Fibroblast of pulmonary artery (primary cell): Measurements from ENCODE around the gene SEC23A.
A peak's percentile ranks its signal among the peaks of the same experiment; 100 is the strongest.
"Not testable (repeated sequence)": the region's sequence is repeated elsewhere in the genome, so short reads cannot be mapped to it uniquely, and the experiment has no call there.

Source experiments
- DNase-seq: peaks from one replicate; pipeline ENCODE4 v3.0.0-alpha.2; 2010; ENCODE audit warnings: low read depth
- H3K4me3 ChIP-seq: replicated peaks from 2 replicates; pipeline ENCODE4 v1.5.1; 2011; ENCODE audit warnings: low read depth, mild to moderate bottlenecking, control low read depth, low read length, moderate library complexity
- TF ChIP-seq, protein P1 (sequence below): IDR thresholded peaks from 2 replicates; pipeline ENCODE4 v1.5.1; 2011; ENCODE audit warnings: mild to moderate bottlenecking, control low read depth, low read length, inconsistent platforms; ENCODE audit errors: missing control alignments

Gene SEC23A

DNA sequence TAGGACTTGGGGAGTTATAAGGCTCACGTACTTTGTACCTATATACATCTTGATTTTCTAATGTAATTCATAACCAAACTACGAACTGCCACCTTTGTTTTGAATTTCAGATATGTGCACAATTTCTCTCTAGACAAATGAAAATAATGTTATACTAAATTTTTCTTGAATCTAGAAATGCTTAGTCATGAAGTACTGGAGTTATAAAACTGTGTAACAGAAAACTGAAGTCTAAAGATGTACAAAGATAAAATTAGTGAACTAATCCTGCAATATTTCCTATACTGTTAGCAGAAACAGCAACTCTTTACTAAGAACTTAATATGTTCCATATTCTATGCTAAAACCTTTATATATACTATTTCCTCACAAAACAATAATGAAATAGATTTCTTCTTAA is 15.5 kb downstream of the SEC23A start:
- TF ChIP-seq, protein P1, sequence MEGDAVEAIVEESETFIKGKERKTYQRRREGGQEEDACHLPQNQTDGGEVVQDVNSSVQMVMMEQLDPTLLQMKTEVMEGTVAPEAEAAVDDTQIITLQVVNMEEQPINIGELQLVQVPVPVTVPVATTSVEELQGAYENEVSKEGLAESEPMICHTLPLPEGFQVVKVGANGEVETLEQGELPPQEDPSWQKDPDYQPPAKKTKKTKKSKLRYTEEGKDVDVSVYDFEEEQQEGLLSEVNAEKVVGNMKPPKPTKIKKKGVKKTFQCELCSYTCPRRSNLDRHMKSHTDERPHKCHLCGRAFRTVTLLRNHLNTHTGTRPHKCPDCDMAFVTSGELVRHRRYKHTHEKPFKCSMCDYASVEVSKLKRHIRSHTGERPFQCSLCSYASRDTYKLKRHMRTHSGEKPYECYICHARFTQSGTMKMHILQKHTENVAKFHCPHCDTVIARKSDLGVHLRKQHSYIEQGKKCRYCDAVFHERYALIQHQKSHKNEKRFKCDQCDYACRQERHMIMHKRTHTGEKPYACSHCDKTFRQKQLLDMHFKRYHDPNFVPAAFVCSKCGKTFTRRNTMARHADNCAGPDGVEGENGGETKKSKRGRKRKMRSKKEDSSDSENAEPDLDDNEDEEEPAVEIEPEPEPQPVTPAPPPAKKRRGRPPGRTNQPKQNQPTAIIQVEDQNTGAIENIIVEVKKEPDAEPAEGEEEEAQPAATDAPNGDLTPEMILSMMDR: no peak
- DNase-seq: no peak
- H3K4me3 ChIP-seq: no peak overlapping the region

DNA sequence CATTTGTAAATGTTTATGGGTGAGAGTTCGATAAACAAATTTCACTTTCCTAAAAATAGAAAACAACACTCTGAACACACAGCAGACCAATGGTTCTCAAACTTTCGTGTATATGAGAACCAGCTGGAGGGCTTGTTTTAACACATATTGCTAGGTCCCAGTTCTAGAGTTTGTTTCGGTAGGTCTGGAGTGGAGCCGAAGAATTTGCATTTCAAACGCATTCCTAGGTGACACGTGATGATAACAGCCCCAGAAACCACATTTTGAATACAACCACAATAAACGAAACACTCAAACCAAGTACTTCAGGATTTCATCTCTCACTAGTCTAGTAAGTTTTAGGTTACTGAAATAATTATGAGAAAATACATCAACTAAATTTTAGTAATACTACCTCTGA is 17.1 kb downstream of the SEC23A start:
- H3K4me3 ChIP-seq: no peak overlapping the region
- TF ChIP-seq, protein P1: no peak

DNA sequence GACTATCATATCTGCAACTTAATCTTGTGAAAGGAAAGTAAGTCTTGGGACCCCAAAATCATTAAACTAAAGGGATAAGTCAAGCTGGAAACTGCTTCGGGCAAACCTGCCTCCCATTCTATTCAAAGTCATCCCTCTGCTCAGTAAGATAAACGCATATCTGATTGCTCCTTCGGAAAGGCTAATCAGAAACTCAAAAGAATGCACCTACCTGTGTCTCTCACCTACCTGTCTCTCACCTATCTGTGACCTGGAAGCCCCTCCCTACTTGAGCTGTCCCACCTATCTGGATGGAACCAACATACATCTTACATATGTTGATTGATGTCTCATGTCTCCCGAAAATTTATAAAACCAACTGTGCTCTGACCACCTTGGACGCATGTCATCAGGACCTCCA is 19.9 kb downstream of the SEC23A start:
- no peak for DNase-seq
- TF ChIP-seq, protein P1: no peak
- no peak overlapping the region for H3K4me3 ChIP-seq

More for the DNA sequence above, 17.1 kb downstream of the SEC23A start:
- peak; percentile 8 for DNase-seq

DNA sequence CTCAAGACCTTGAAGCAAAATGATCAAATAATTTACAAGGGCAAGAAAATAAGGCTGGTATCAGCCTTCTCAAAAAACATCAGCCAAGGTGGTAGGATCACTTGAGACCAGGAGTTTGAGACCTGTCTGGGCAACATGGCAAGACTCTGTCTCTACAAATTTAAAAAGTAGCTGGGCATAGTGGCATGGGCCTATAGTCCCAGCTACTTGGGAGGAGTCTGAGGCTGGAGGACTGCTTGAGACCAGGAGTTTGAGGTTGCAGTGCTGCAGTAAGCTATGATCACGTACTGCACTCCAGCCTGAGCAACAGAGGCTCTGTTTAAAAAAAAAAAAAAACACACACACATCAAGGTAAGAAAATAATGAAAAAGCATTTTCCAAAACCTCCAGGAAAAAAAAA is 22.1 kb downstream of the SEC23A start:
- DNase-seq: no peak
- H3K4me3 ChIP-seq: no peak overlapping the region
- TF ChIP-seq, protein P1: no peak

DNA sequence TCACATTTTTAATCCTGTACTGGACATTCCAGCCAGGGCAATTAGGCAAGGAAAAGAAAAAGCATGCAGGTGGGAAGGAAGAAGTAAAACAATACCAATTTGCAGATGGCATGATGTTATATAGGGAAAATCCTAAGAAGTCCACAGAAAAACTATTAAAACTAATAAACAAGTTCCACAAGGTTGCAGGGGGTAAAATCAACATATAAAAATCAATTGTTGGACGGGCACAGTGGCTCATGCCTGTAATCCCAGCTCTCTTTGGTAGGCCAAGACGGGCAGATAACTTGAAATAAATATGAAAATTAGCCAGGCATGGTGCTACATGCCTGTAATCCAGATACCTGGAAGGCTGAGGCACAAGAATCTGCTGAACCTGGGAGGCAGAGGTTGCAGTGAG is 31.9 kb downstream of the SEC23A start:
- TF ChIP-seq, protein P1: no peak
- H3K4me3 ChIP-seq: no peak overlapping the region
- DNase-seq: no peak

DNA sequence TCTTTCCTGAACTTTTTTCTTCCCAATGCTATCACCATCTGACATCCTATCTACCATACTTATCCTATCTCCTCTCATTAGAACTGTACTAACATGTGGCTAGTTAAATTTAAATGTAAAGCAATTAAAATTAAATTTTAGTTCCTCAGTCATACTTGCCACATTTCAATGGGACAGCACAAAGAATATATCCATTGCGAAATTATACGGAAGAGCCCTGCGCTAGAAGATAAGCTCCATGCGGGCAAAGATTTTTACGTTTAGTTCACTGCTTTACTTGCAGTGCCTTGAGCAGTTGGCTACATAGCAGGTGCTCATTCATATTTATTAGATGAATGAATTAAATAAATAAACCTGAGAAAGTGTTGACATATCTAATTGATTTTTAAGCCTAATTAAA is 33.1 kb downstream of the SEC23A start:
- no peak overlapping the region for H3K4me3 ChIP-seq
- TF ChIP-seq, protein P1: no peak
- DNase-seq: no peak

DNA sequence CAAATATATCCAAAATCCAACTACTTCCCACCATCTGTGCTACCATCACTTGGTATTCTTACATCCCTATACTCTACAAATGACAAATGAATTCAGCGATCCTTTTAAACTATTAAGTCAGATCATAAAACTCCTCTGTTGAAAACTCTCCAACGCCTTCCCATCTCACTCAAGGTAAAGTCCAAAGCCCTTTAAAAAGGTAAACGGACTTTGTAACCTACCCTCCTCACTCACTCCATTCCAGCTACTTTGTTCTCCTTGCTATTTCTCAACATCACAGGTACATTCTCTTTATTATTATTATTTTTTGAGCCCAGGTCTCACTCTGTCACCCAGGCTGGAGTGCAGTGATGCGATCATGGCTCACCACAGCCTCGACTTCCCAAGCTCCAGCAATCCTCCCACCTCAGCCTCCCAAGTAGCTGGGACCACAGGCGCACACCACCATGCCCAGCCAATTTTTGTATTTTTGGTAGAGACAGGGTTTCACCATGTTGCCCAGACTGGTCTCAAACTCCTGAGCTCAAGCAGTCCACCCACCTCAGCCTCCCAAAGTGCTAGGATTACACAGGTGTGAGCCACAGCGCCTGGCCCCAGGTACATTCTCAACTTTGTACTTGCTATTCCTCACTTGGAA is 33.7 kb downstream of the SEC23A start:
- H3K4me3 ChIP-seq, DNase-seq: not testable (repeated sequence)
